A549 (cell line): ENCODE measurements around the gene BDH1. TPM values are rescaled to one million over a fixed set of nuclear protein-coding genes. Genes with fewer than 3 reads are reported as not detected.

Experiments
- ATAC-seq, 2 experiments: fragments of 200-7000 bp in 1 of 2; fragments of >200 bp in 1 of 2; cut with Nextera tagmentation in 1 of 2; cut with Tn5 transposase in 1 of 2; 3 replicates each; pipeline versions ENCODE4 v1.8.0 to v1.9.1; 2018 to 2020; ENCODE audit warnings: mild to moderate bottlenecking in 1 of 2, moderate library complexity in 1 of 2
- CTCF ChIA-PET: fragments of 300-600 bp; sonication (Branson Sonifier 250); formaldehyde crosslinking; extraction: SDS; loops from one replicate; lab custom pipeline; 2021; ENCODE audit warnings: antibody characterized with exemption, inconsistent platforms; lab: Yijun Ruan, JAX
- POLR2A ChIA-PET: fragments of 350-600 bp; formaldehyde crosslinking; extraction: SDS; loops from one replicate; lab custom pipeline; 2021; ENCODE audit warnings: antibody characterized with exemption, inconsistent platforms; lab: Yijun Ruan, JAX
- DNase-seq, 2 experiments: peaks; one replicate each; pipeline versions ENCODE4 v3.0.0 to v3.0.0-alpha.2; 2011 to 2016; ENCODE audit warnings: low read depth in 1 of 2, low spot score in 1 of 2
- FAIRE-seq: peaks from 2 replicates; lab custom pipeline; 2011; peaks lifted over from hg19 to GRCh38; lab: Jason Lieb, UNC
- H3K27ac ChIP-seq, 2 experiments: fragments of >200 bp; sonication (Bioruptor Twin); formaldehyde crosslinking; 3 replicates each; pipeline ENCODE4 v1.5.1; 2016 to 2017
- H3K4me1 ChIP-seq: fragments of >200 bp; sonication (Bioruptor Twin); formaldehyde crosslinking; 3 replicates; pipeline ENCODE4 v1.6.1; 2016
- H3K4me2 ChIP-seq: fragments of >200 bp; sonication (Bioruptor Twin); formaldehyde crosslinking; 3 replicates; pipeline ENCODE4 v1.6.1; 2016
- H3K4me3 ChIP-seq: fragments of >200 bp; sonication (Bioruptor Twin); formaldehyde crosslinking; 3 replicates; pipeline ENCODE4 v1.5.1; 2016
- H3K9me3 ChIP-seq: fragments of >200 bp; sonication (Bioruptor Twin); formaldehyde crosslinking; 3 replicates; pipeline ENCODE4 v1.6.1; 2016
- BCL3 ChIP-seq: fragments of >200 bp; sonication (Bioruptor Twin); formaldehyde crosslinking; IDR thresholded peaks from 3 replicates; pipeline ENCODE4 v1.6.1; 2016
- CHD4 ChIP-seq: fragments of 200-600 bp; sonication (generic); IDR thresholded peaks from 2 replicates; pipeline ENCODE4 v1.6.1; 2016; ENCODE audit warnings: antibody characterized with exemption, mild to moderate bottlenecking, borderline replicate concordance
- EHF ChIP-seq: fragments of 250-450 bp; sonication (Bioruptor Pico); IDR thresholded peaks from 2 replicates; pipeline ENCODE4 v1.5.0; 2020; ENCODE audit warnings: mild to moderate bottlenecking
- EP300 ChIP-seq, 2 experiments: fragments of >200 bp; sonication (Bioruptor Twin); formaldehyde crosslinking; IDR thresholded peaks; 2 replicates in 1 of 2; 3 replicates in 1 of 2; pipeline ENCODE4 v1.6.1; 2016 to 2017
- JUNB ChIP-seq: fragments of >200 bp; sonication (Bioruptor Twin); formaldehyde crosslinking; IDR thresholded peaks from 2 replicates; pipeline ENCODE4 v1.6.1; 2016
- KDM1A ChIP-seq: fragments of 200-600 bp; sonication (generic); IDR thresholded peaks from 2 replicates; pipeline ENCODE4 v1.6.1; 2016; ENCODE audit warnings: low read depth, mild to moderate bottlenecking
- MAFK ChIP-seq: fragments of 450-650 bp; IDR thresholded peaks from 2 replicates; pipeline ENCODE4 v1.6.1; 2014; ENCODE audit not compliant: partially characterized antibody
- NPAS2 ChIP-seq: fragments of 250-450 bp; sonication (Bioruptor Pico); IDR thresholded peaks from 2 replicates; pipeline ENCODE4 v1.8.0; 2022; ENCODE audit warnings: mild to moderate bottlenecking, moderate library complexity, borderline replicate concordance
- NR3C1 ChIP-seq: fragments of >200 bp; sonication (Bioruptor Twin); formaldehyde crosslinking; IDR thresholded peaks from 3 replicates; pipeline ENCODE4 v1.6.1; 2017
- RAD21 ChIP-seq, 2 experiments: fragments of >200 bp in 1 of 2; sonication (Bioruptor Twin) in 1 of 2; formaldehyde crosslinking in 1 of 2; IDR thresholded peaks in 1 of 2; conservative IDR thresholded peaks in 1 of 2; 2 replicates in 1 of 2; 3 replicates in 1 of 2; pipeline ENCODE4 v1.6.1; 2012 to 2018; ENCODE audit warnings: inconsistent platforms in 1 of 2
- RCOR1 ChIP-seq: fragments of 150-350 bp; IDR thresholded peaks from 2 replicates; pipeline ENCODE4 v1.6.1; 2014; ENCODE audit warnings: antibody characterized with exemption, low read length, low read depth
- ZSCAN20 ChIP-seq: fragments of 250-450 bp; sonication (Bioruptor Pico); IDR thresholded peaks from 2 replicates; pipeline ENCODE4 v1.8.0; 2022; ENCODE audit warnings: mild to moderate bottlenecking, moderate library complexity
- WGBS: methylation state at CpG from one replicate; pipeline ENCODE4 v1.1.6; 2017; ENCODE audit errors: missing lambda C conversion rate; 5-methylcytosine and 5-hydroxymethylcytosine counted together
- polyA plus RNA-seq, 4 experiments: library from polyadenylated mRNA; depleted of rRNA in 3 of 4; stranded (reverse); fragments of >200 nt; fragmentation: RNase III in 1 of 4; extraction: RNeasy Plus Mini Kit Qiagen cat#74134 plus additional on column Dnase treatment in 1 of 4; gene quantifications; 2 replicates in 3 of 4; 3 replicates in 1 of 4; pipeline ENCODE4 v1.2.3, GENCODE V29; 2011 to 2017
- TF ChIP-seq, protein P1 (sequence below): fragments of 150-350 bp; IDR thresholded peaks from 2 replicates; pipeline ENCODE4 v1.6.1; 2014; ENCODE audit warnings: low read depth, mild to moderate bottlenecking, low read length
- TF ChIP-seq, protein P2 (sequence below): IDR thresholded peaks from 2 replicates; pipeline ENCODE4 v1.6.1; 2012

Gene BDH1
- polyA plus RNA-seq, 2 of the 4 experiments (the other 2 are of a cell fraction), result 3.1 to 4.6 TPM

- FAIRE-seq, result no peak
- H3K4me2 ChIP-seq, result no peak overlapping the region
- peaks cover 29% of the 10 kb centered on the region for H3K4me1 ChIP-seq
- no peak for TF ChIP-seq RCOR1
- TF ChIP-seq JUNB, result no peak
- TF ChIP-seq, all 56 proteins: peak for 0
- ATAC-seq (no peak), DNase-seq (no peak)
- peak overlapping the region in 1 of 2 experiments; percentile 91; a peak in 3 of 6 replicates for H3K27ac ChIP-seq
- ChIA-PET POLR2A (no interaction called here), CTCF (no interaction called here)
- H3K9me3 ChIP-seq, result peaks cover 10% of the 10 kb centered on the region; the same call in 2 of the 3 replicates
- H3K4me3 ChIP-seq, result no peak overlapping the region
- 86% methylated on average over 7 of the region's 8 CpGs for WGBS
These were observed 60.7 kb downstream of the BDH1 start for GRCh38 chr3:197495059-197495455.

- ATAC-seq (no peak), DNase-seq (peak in 1 of 2 experiments; percentile 38), FAIRE-seq (no peak)
- H3K4me2 ChIP-seq, result 0 out of 3 replicates have a peak overlapping the region, but pooled peaks have one; percentile 2
- peaks cover 29% of the 10 kb centered on the region for H3K4me1 ChIP-seq
- WGBS, result 72% methylated on average over 6 of the region's 10 CpGs
- peak; percentile 40 for TF ChIP-seq MAFK
- TF ChIP-seq RAD21 (conservative IDR thresholded peaks at IDR 0.05 in 1 of 2, IDR thresholded peaks at IDR 0.05 in 1 of 2), result no peak
- H3K4me3 ChIP-seq, result no peak overlapping the region
- POLR2A ChIA-PET, result no interaction called here
- H3K27ac ChIP-seq, result peak overlapping the region in 1 of 2 experiments; percentile 91; a peak in 3 of 6 replicates
- peaks cover 10% of the 10 kb centered on the region; the same call in 2 of the 3 replicates for H3K9me3 ChIP-seq
- CTCF ChIA-PET, result interaction anchor here (0.6 to 1.2 kb wide), 2 partner anchors 8 to 95 kb away, joined by 3 to 4 read pairs; no protein-coding TSS in a partner anchor
These were observed 61.3 kb downstream of the BDH1 start for GRCh38 chr3:197494366-197495058.

- Histone ChIP-seq H3K4me3 (no peak overlapping the region), H3K9me3 (peaks cover under 1% of the 10 kb centered on the region; the same call in 1 of the 3 replicates), H3K27ac (peak overlapping the region; percentile 35 to 91; a peak in 4 of 6 replicates), H3K4me1 (peaks cover 39% of the 10 kb centered on the region), H3K4me2 (no peak overlapping the region)
- WGBS, result 71% methylated on average over 5 of the region's 5 CpGs
- TF ChIP-seq, protein P1, sequence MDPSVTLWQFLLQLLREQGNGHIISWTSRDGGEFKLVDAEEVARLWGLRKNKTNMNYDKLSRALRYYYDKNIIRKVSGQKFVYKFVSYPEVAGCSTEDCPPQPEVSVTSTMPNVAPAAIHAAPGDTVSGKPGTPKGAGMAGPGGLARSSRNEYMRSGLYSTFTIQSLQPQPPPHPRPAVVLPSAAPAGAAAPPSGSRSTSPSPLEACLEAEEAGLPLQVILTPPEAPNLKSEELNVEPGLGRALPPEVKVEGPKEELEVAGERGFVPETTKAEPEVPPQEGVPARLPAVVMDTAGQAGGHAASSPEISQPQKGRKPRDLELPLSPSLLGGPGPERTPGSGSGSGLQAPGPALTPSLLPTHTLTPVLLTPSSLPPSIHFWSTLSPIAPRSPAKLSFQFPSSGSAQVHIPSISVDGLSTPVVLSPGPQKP, result no peak
- TF ChIP-seq, protein P2, sequence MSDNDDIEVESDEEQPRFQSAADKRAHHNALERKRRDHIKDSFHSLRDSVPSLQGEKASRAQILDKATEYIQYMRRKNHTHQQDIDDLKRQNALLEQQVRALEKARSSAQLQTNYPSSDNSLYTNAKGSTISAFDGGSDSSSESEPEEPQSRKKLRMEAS, result no peak
- TF ChIP-seq NPAS2 (CRISPR knock-in tag) (no peak), EHF (CRISPR knock-in tag) (no peak), KDM1A (no peak), BCL3 (no peak), ZSCAN20 (CRISPR knock-in tag) (no peak), MAFK (no peak)
- DNase-seq, result no peak
- FAIRE-seq, result no peak
- POLR2A ChIA-PET, result no interaction called here
- no peak for ATAC-seq
- CTCF ChIA-PET, result interaction anchor here (0.9 to 1.2 kb wide), 2 partner anchors 10 to 17 kb away, joined by 3 read pairs; no protein-coding TSS in a partner anchor
These were observed 62.7 kb downstream of the BDH1 start for GRCh38 chr3:197493049-197493448.

DNA sequence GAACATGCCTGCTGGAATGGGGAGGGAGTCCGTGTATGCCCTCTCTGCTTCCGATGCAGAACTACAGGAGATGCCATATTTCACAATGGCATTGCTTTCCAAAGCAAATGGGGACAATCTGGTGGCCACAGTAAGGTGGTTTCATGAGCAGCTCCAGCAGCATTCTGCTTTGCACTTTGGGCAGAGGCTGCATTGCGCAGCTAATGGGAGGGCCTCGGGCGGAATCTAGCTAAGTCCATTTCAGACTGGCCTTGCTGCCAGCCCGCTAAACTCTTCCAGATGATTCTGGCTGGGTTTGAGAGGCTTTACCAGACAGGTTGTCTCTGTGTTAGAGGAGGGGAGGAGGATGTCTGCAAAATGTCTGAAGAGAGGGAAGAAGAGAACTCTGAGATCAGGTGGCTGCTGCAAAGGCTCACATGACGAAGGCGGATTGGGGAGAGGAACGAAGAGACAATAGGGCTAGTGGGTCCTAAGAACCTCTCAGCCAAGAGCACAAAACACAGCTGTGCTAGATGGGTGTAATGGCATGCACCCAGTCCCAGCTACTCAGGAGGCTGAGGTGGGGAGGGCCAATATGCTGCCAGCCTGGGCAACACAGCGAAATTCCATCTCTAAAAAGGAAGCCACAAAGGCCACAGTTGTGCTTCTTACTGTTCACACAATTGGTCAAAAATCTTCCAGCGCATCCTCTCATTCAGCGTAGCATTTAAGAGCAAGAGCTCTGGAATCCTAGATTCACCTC lies 63.7 kb downstream of the BDH1 start:
- Histone ChIP-seq H3K4me3 (no peak overlapping the region), H3K4me1 (peaks cover 49% of the 10 kb centered on the region), H3K27ac (peak overlapping the region in 1 of 2 experiments; percentile 91; a peak in 4 of 6 replicates), H3K4me2 (no peak overlapping the region)
- no peak for DNase-seq
- POLR2A ChIA-PET, result no interaction called here
- FAIRE-seq, result no peak
- TF ChIP-seq NR3C1 (no peak), MAFK (no peak), EP300 (IDR thresholded peaks at IDR 0.05) (no peak), CHD4 (no peak), ZSCAN20 (CRISPR knock-in tag) (no peak)
- TF ChIP-seq, all 56 proteins: peak for 0
- ATAC-seq, result no peak
- H3K9me3 ChIP-seq, result no peaks in the 10 kb centered on the region
- CTCF ChIA-PET, result interaction anchor here (0.9 kb wide), 2 partner anchors 18 to 19 kb away, joined by 3 read pairs; no protein-coding TSS in a partner anchor
- WGBS, result 94% methylated on average over 12 of the region's 12 CpGs
